Esophagus (tissue), 2 donors: Measurements from ENCODE around the gene AUTS2. TPM values are rescaled to one million over a fixed set of nuclear protein-coding genes. Genes with fewer than 3 reads are reported as not detected.

ENCODE experiments used
- H3K27ac ChIP-seq, 2 donors: one replicate each; pipeline ENCODE4 v1.5.1; 2013; ENCODE audit warnings: low read depth in 2 of 2, mild to moderate bottlenecking in 2 of 2, inconsistent platforms in 1 of 2, low read length in 1 of 2, moderate library complexity in 1 of 2
- H3K27me3 ChIP-seq, 2 donors: one replicate each; pipeline ENCODE4 v1.6.1; 2013; ENCODE audit warnings: low read length in 2 of 2, control low read depth in 1 of 2, mild to moderate bottlenecking in 1 of 2; ENCODE audit not compliant: insufficient read depth in 2 of 2, control insufficient read depth in 1 of 2
- H3K36me3 ChIP-seq, 2 donors: one replicate each; pipeline ENCODE4 v1.6.1; 2013; ENCODE audit warnings: low read length in 1 of 2; ENCODE audit not compliant: control insufficient read depth in 2 of 2, insufficient read depth in 2 of 2
- H3K4me1 ChIP-seq, 2 donors: one replicate each; pipeline ENCODE4 v1.6.1; 2013; ENCODE audit warnings: low read length in 1 of 2; ENCODE audit not compliant: control insufficient read depth in 2 of 2, insufficient read depth in 2 of 2
- H3K4me3 ChIP-seq, 2 donors: one replicate each; pipeline ENCODE4 v1.5.1; 2013; ENCODE audit warnings: low read length in 2 of 2, mild to moderate bottlenecking in 2 of 2, low read depth in 1 of 2, moderate library complexity in 1 of 2
- H3K9me3 ChIP-seq, 2 donors: one replicate each; pipeline ENCODE4 v1.6.1; 2013; ENCODE audit warnings: mild to moderate bottlenecking in 2 of 2, low read depth in 1 of 2, low read length in 1 of 2, moderate library complexity in 1 of 2; ENCODE audit not compliant: control insufficient read depth in 2 of 2, insufficient read depth in 1 of 2
- WGBS, 2 donors: extraction: QIAGEN DNeasy Blood & Tissue Kit; methylation state at CpG; one replicate each; pipeline ENCODE4 v1.1.7; 2013; 5-methylcytosine and 5-hydroxymethylcytosine counted together
- polyA plus RNA-seq, 2 donors: library from polyadenylated mRNA; stranded (reverse); fragments of 200-250 nt; gene quantifications; one replicate each; pipeline ENCODE4 v1.2.3, GENCODE V29; 2013
- donor health status: healthy with polysubstance abuse.
- donor health status: Bipolar disorder and iron deficiency.

Gene AUTS2
- polyA plus RNA-seq, 2 donors: 8.3 to 15.6 TPM

DNA sequence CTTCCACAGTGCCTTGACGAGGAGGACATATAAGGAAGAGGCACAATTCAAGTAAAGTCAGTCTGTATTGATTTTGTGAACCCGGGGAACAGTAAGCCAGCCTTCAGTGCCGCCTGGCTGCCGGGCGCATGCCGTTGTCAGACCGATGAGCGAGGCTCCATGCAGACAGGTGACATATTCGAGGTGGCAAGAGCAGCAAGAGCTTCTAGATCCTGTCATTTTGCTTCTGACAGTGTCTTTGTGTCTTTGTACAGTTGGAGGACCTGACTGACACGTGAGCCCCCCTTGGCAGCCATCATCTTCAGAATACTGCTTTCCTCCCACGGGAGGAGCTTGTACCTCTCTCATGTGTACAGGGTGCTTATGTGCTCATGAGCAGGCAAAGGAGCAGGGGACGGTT is 1146.2 kb downstream of the AUTS2 start:
- H3K4me3 ChIP-seq: no peak overlapping the region
- H3K36me3 ChIP-seq: no peaks in the 10 kb centered on the region
- no peaks in the 10 kb centered on the region for H3K27me3 ChIP-seq
- no peaks in the 10 kb centered on the region for H3K9me3 ChIP-seq
- H3K27ac ChIP-seq: peak overlapping the region; percentile 24 to 74
- 80% methylated on average over 12 of the region's 12 CpGs for WGBS, 2 donors
- H3K4me1 ChIP-seq: peaks cover 4% of the 10 kb centered on the region in 2 donors

DNA sequence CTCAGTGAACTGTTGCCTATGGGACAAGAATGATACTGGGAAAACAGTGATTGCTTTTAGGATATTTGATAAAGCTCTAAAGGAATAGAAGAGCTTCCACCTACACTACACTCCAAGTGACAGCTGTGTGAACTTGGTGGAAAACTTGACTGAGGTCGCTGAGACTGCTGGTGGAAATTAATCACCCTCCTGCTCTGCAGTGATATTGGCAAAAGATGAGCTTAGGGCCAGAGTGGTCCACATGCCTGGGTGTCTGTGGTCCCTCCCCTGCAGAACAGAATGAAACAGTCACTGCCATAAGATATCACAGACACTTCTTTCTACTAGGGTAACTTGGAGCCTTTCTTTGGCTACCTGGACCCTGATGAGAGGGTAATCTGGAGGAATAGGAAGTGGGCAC is 1151.6 kb downstream of the AUTS2 start:
- Histone ChIP-seq H3K9me3 (no peaks in the 10 kb centered on the region), H3K4me1 (peaks cover 2% of the 10 kb centered on the region in 2 donors), H3K27ac (no peak overlapping the region), H3K36me3 (no peaks in the 10 kb centered on the region), H3K4me3 (no peak overlapping the region), H3K27me3 (no peaks in the 10 kb centered on the region)
- WGBS, 2 donors: 73 to 84% methylated on average over 1 of the region's 1 CpG

DNA sequence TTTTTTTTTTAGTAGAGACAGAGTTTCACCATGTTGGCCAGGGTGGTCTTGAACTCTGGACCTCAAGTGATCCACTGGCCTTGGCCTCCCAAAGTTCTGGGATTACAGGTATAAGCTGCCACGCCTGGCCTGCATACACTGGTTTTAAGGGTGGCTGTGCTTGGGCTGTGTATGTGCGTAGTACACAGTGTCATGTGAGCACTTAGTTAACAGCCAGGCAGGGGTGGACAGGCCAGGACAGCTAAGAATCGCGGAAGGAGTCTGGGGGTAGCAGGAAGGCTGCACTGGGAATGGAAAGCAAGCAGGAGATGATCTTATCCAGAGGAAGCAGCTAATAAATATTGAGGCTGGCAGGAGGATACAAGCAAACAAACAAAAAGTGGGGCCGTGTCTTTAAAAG is 1153.6 kb downstream of the AUTS2 start:
- H3K27ac ChIP-seq: no peak overlapping the region
- WGBS, 2 donors: 70 to 78% methylated on average over 5 of the region's 5 CpGs
- peaks cover 2% of the 10 kb centered on the region in 2 donors for H3K4me1 ChIP-seq
- no peaks in the 10 kb centered on the region for H3K36me3 ChIP-seq
- no peaks in the 10 kb centered on the region for H3K9me3 ChIP-seq
- H3K27me3 ChIP-seq: no peaks in the 10 kb centered on the region
- H3K4me3 ChIP-seq: no peak overlapping the region

DNA sequence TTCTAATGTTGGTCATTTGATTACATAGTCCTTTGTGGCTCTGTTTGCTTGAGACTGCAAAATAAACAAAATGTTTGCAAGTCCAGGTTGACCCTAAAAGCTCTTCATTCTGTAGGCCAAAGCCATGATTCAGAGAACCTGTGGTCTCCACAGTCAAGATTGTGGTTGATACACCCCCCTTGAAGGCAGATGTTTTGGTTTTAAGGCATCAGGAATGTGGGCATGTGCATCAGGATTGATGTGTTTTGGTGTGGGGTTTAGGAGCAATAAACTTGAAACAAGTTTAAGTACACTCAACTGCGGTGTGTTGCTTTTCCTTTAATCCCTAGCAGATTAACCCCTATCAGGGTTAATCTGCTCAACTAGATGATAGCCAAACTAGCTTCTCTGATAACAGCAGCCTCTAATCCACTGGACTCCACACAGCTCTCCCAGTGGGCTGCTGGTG is 1154.5 kb downstream of the AUTS2 start:
- WGBS, 2 donors: 32 to 40% methylated on average over 1 of the region's 1 CpG
- Histone ChIP-seq H3K9me3 (no peaks in the 10 kb centered on the region), H3K27me3 (no peaks in the 10 kb centered on the region), H3K4me3 (no peak overlapping the region), H3K4me1 (peaks cover 2% of the 10 kb centered on the region in 2 donors), H3K36me3 (no peaks in the 10 kb centered on the region), H3K27ac (no peak overlapping the region)

DNA sequence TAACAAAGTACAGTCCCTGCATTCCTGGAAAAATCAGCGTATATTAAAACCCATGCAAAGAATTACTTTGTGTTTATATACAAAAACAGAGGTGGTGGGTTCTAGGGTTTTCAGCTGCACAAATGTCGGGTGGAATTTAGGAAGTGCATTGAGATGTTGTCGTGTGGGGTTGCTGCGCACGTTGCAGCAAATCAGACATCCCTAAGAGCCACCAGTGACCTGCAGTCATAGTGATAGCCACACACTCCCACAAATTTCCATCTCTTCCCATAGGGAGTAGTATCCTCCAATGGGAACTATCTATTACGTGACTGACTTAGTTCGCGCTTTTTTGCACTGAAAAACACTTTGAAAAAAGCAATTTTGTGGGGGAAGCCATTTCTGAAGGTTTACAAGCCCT is 1158.5 kb downstream of the AUTS2 start:
- no peaks in the 10 kb centered on the region for H3K36me3 ChIP-seq
- peaks cover 0 to 2% of the 10 kb centered on the region in 2 donors for H3K4me1 ChIP-seq
- H3K27me3 ChIP-seq: no peaks in the 10 kb centered on the region
- no peaks in the 10 kb centered on the region for H3K9me3 ChIP-seq
- no peak overlapping the region for H3K27ac ChIP-seq
- 95 to 96% methylated on average over 8 of the region's 8 CpGs for WGBS, 2 donors
- H3K4me3 ChIP-seq: no peak overlapping the region

DNA sequence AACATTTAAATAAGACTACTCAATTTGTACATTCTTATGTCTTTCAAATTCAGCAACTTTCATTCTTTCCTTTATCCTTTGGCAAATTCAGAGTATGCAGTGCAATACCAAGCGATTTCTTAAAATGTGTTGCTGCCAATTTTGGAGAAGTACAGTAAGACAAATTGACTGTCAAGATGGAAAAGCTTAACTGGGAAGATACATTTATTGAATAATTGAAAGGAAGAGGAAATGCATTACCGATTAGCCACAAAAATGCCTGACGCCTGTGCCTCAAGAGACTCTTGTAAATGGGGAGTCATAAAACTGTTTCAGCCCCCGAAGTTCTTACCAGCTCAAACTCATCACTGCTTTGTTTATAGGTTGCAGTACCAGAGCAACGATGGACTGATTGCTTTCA is 1160.4 kb downstream of the AUTS2 start:
- H3K27me3 ChIP-seq: no peaks in the 10 kb centered on the region
- no peak overlapping the region for H3K27ac ChIP-seq
- H3K4me1 ChIP-seq: no peaks in the 10 kb centered on the region
- no peaks in the 10 kb centered on the region for H3K9me3 ChIP-seq
- no peak overlapping the region for H3K4me3 ChIP-seq
- 39 to 50% methylated on average over 5 of the region's 5 CpGs for WGBS, 2 donors
- no peaks in the 10 kb centered on the region for H3K36me3 ChIP-seq

DNA sequence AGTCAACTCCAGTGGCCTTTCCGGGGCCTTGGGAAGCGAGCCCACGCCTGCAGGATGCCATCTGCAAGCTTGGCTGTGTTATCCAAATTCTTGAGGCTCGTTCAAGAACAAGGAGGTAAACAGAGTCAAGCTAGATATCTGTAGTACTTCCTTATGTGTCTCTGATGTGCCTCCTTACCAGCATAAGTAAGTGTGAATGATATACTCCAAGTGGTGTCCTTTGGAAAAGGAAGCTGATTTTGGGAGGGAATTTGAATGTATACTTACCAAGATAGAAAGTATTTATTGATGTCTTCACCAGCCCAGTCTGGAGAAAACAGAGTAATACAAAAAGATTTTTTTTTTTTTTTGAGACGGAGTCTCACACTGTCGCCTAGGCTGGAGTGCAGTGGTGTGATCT is 1161.4 kb downstream of the AUTS2 start:
- Histone ChIP-seq H3K9me3 (no peaks in the 10 kb centered on the region), H3K36me3 (peaks cover 0 to 1% of the 10 kb centered on the region in 2 donors), H3K4me1 (no peaks in the 10 kb centered on the region), H3K4me3 (no peak overlapping the region), H3K27ac (no peak overlapping the region), H3K27me3 (no peaks in the 10 kb centered on the region)
- 83 to 90% methylated on average over 6 of the region's 6 CpGs for WGBS, 2 donors

DNA sequence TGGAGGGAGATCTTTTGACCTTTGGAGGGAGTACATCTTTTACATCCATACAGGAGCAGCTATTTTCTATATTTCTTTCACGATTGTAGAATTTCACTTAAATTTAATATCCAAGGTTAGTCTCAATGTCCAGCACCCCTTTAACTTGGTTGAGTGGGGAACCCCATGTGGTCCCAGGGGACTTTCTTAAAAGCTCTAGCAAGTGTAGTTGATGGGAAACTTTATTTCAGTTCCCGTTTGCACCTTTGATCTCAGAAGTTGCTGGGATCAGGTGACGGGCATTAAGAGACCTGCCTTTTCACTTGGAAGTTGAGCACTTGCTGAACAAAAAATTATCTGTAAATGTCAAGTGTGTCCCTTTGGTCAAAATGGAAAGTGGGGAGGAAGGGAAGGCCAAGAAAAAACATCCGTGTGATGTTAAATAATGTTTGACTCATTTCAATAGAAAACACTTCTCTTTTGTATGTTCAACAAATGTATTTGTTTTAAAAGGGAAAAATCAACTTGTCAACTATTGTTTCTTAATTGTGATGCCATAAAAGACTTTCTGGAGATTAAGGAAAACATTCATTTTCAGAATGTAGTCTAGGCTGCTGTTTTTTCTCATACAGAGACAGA is 1163.5 kb downstream of the AUTS2 start:
- Histone ChIP-seq H3K4me1 (no peaks in the 10 kb centered on the region), H3K36me3 (peaks cover 0 to 20% of the 10 kb centered on the region in 2 donors), H3K4me3 (no peak overlapping the region), H3K27ac (no peak overlapping the region), H3K27me3 (no peaks in the 10 kb centered on the region), H3K9me3 (no peaks in the 10 kb centered on the region)
- WGBS, 2 donors: 86 to 89% methylated on average over 4 of the region's 4 CpGs

DNA sequence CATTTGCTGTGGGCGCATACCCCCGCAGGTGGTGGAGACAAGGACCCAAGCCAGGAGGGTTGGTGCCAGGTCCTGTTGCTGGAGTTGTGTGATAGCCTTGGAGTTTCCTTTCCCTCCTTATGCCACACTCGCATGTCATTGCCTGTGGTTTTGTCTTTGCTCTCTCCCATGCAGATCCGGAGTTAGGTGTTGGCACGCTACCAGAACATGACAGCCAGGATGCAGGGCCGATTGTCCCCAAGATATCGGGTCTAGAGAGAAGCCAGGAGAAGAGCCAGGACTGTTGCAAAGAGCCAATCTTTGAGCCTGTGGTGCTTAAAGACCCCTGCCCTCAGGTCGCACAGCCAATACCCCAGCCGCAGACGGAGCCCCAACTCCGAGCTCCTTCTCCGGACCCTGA is 1164.4 kb downstream of the AUTS2 start:
- Histone ChIP-seq H3K4me3 (no peak overlapping the region), H3K27me3 (no peaks in the 10 kb centered on the region), H3K4me1 (no peaks in the 10 kb centered on the region), H3K36me3 (peaks cover 0 to 20% of the 10 kb centered on the region in 2 donors), H3K27ac (no peak overlapping the region), H3K9me3 (no peaks in the 10 kb centered on the region)
- 84 to 87% methylated on average over 12 of the region's 12 CpGs for WGBS, 2 donors

DNA sequence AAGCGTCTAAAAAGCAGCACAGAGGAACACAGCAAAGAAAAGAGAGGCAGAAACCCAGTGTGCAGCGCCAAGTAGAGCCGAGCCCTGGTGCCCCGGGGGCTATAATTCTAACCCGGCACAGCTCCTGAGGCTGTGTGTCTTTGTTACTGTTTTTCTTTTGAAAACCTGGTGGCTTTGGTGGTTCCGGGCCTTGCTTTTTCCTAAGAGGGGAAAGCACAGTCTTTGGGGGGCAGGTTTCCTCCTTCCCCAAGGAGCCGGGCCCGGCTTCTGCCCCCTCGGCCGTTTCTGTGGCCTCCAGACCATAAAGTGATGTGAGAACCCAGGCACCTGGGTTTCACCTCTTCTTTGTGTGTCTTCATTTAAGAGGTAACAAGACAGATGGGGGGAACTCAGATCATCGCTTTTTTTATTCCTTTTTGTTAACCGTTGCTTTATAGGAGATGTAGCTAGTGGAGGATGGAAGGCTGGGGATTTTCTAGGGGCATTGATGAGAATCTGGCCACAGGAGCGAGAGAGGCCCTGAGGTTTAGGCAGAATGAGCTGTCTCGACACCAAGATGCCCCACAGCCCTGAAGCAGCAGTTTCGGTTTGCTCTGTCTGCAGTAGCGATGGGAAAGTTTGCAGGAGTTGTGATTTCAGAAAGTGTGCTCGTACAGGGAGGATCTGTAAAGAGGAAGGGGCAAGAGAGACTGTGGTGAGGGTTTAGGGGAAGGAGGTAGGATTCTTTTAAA is 1165.9 kb downstream of the AUTS2 start:
- H3K4me1 ChIP-seq: no peaks in the 10 kb centered on the region
- no peaks in the 10 kb centered on the region for H3K9me3 ChIP-seq
- H3K4me3 ChIP-seq: no peak overlapping the region
- no peak overlapping the region for H3K27ac ChIP-seq
- H3K36me3 ChIP-seq: peaks cover 0 to 23% of the 10 kb centered on the region in 2 donors
- no peaks in the 10 kb centered on the region for H3K27me3 ChIP-seq
- 76 to 83% methylated on average over 17 of the region's 17 CpGs for WGBS, 2 donors
